NCI-H1417 (cell line): ENCODE measurements around the gene GSTA1.
"Not testable (repeated sequence)": the region's sequence is repeated elsewhere in the genome, so short reads cannot be mapped to it uniquely, and the experiment has no call there.

ENCODE experiments used
- DNase-seq, 3 experiments: peaks; one replicate each; lab custom pipeline; 2025; lab: John Stamatoyannopoulos, UW

GSTA1 gene

DNA sequence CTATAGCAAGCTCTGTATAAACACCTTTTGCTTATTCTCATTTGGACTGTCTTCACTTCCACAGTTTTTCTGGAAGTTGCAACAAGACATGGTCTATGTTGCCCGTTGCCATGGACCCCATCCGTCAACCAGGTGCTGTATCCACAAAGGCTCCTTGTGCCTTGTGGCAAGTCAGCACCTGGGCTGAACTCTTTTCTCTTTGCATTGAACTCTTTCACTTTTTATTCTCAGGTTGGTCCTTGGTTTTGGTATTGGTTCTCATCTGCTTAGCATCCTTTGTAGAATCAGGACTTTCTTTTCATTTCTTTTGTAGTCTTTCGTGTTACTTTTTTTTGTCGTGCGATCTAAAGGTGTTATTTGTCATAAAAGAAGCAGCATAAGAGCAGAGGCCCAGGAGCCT, 5.0 kb upstream of the GSTA1 start:
- DNase-seq = no peak

- DNase-seq = no peak
Observed at GRCh38 chr6:52802806-52803205, 810 bp downstream of the GSTA1 start.

DNA sequence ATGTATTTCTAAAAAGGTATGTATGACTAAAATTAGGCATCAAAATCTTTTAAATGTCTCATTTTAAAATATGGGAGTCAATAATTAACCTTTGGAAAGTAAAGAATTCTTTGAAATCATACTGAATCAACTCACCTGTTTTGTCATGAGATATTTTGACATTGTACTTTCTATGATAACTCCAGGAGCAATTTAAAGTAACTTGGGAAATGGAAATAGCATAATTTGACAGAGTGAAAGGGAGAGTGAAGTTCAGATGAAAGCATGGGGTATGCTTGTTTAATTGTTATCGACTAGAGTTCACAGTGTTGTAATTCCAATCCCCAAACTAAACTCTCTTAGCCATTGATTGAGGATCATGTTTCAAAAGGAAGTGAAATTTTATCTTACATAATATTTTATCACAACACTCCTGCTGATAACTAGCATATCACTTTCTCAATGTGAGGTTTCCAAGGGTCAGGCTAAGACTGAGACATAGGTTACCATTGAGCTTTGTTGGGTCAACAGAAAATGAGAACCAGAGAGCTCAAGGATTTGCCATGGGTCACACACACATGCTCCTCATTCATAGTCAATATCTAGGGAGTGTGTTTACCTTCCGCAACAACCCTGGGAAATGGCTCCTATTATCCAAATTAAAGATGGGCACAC, 2.3 kb downstream of the GSTA1 start:
- DNase-seq = no peak

- not testable (repeated sequence) for DNase-seq
Observed at GRCh38 chr6:52799272-52799671, 4.3 kb downstream of the GSTA1 start.

GRCh38 chr6:52794366-52794765, 9.2 kb downstream of the GSTA1 start:
- DNase-seq = not testable (repeated sequence)

DNA sequence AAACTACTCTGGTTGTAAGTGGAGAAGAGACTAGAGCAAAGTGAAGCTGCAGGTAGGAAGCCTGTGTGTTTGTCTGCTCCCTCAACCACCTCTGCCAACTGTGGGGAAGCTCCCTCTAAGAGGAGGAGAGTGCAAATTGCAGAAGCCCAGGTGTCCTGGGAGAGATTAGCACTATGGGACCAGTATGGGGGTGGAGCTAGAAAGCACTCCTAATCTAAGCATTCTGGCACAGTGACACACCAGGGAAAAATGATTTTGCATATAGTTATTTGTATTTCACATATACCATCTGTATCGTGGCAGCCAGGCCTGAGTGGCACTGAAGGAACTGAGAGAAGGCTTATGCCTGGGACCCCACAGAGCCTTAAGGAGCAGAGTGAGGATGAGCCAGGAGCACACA, 12.8 kb downstream of the GSTA1 start:
- no peak for DNase-seq

GRCh38 chr6:52789658-52790057, 14.0 kb downstream of the GSTA1 start:
- not testable (repeated sequence) for DNase-seq

DNA sequence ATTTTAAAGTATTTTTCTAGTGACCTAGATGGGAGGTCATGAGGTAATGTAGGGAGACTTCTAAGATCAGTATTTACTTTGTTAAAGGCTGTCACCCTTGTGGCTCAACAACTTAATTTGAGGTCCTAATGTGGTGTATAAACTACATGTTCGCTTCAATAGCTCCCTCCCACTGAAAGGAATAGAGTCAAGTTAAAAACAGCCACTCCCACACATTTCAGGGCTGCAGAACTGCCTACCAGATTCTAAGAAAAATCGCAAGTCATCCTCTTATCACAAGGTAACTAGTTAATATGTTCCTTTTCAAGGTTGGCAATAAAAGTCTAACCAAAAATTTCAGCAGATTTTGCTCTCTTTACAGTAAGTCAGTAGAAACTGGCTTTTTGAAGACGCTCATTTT, 15.1 kb downstream of the GSTA1 start:
- no peak for DNase-seq

- DNase-seq = no peak
Observed at GRCh38 chr6:52787917-52788316, 15.7 kb downstream of the GSTA1 start.

GRCh38 chr6:52786249-52786956, 17.2 kb downstream of the GSTA1 start:
- no peak for DNase-seq

GRCh38 chr6:52782696-52783274, 20.8 kb downstream of the GSTA1 start:
- peak in 1 of 3 experiments; percentile 3 for DNase-seq

DNA sequence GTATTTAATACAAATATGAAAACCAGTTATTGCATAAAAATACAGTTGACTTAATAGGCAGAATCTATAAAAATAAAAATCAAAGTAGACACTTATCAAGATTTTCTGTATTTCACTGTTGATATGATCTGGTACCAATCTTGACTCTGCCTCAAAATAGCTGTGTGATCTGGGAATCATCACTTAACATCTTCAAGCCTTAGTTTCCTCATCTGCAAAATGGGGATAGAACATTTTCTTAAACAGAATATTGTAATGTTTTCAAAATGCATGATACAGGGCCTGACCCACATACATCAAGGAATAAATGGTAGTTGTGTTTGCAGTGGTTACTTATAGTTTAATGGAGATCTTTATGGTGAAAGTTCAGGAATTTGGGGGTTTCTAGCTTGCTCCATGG, 21.4 kb downstream of the GSTA1 start:
- not testable (repeated sequence) for DNase-seq

- DNase-seq = peak in 1 of 3 experiments; percentile 9
Observed at GRCh38 chr6:52779237-52779636, 24.4 kb downstream of the GSTA1 start.

DNA sequence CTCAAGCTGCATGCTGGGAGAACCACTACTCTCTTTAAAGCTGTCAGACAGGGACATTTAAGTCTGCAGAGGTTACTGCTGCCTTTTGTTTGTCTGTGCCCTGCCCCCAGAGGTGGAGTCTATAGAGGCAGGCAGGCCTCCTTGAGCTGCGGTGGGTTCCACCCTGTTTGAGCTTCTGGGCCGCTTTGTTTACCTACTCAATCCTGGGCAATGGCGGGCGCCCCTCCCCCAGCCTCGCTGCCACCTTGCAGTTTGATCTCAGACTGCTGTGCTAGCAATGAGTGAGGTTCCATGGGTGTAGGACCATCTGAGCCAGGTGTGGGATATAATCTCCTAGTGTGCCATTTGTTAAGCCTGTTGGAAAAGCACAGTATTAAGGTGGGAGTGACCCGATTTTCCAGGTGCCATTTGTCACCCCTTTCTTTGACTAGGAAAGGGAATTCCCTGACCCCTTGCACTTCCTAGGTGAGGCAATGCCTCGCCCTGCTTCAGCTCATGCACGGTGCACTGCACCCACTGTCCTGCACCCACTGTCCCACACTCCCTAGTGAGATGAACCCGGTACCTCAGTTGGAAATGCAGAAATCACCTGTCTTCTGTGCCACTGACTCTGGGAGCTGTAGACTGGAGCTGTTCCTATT, 26.8 kb downstream of the GSTA1 start:
- DNase-seq = not testable (repeated sequence)

DNA sequence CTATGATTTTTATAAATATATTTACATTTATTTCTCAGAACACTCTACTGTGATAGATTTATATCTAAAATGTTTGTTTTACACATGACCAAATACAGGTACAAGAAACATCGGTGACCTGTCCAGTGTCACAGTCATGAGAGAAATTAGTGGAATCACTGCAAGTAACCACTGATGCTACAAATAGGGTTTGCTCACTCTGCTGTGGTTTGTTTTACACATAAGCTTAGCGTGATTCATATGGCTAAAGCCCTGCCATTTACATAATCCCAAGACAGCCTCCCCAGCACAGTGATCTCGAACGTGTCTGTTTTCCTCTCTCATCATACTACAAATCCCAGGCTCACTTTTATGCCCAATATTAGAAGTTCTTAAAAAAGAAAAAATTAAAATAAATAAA, 34.2 kb downstream of the GSTA1 start:
- peak in 1 of 3 experiments; percentile 25 for DNase-seq

DNA sequence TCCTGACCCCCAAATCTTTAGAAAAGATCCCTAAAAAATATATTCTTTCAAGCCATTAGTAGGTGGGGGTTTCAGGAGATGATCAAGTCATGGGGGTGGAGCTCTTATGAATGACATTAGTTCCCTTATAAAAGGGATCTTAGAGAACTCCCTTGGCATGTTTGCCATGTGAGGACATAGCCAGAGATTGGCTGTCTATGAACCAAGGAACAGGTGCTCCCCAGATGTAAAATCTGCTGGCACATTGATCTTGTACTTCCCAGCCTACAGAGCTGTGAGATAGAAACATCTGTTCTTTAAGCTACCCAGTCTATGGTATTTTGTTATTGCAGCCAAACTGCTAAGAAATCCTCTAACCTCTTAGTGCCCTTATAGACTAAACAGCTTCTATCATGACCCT, 36.0 kb downstream of the GSTA1 start:
- not testable (repeated sequence) for DNase-seq

GRCh38 chr6:52763322-52763916, 40.2 kb downstream of the GSTA1 start, which contains the start of gene GSTA2:
Gene GSTA2, minus strand, starts transcription at chr6:52763475. Its CDS starts 5,528 bp downstream, at chr6:52757947.
- DNase-seq = peak in 1 of 3 experiments; percentile 10

- DNase-seq = peak in 1 of 3 experiments; percentile 24
Observed at GRCh38 chr6:52761673-52762491, 41.7 kb downstream of the GSTA1 start.

- DNase-seq = peak in 2 of 3 experiments; percentile 10 to 62
Observed at GRCh38 chr6:52760105-52760765, 43.4 kb downstream of the GSTA1 start.

DNA sequence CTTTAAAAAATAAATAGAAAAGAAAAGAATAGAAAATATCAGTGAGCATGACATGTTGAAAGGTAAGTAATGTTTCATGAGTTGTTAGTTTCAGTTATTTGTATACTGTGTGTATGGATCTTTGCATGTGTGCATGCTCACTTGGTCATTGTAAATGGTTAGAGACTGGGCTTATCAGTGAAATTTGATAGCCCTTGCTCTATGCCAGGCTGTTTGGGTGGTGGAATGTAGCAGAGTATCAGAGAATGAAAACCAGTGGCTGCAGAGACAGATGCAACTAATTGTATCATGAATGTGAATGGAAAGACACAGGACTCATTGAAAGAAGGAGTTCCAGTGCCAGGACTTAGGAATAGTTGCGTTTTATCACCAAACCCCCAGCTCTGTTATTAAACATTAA, 44.5 kb downstream of the GSTA1 start:
- no peak for DNase-seq
